Suppressor macrophage treated with lipopolysaccharide for 4 hours (primary cell): ENCODE results near the gene RHOC.

Source experiments
- DNase-seq: peaks from one replicate; pipeline ENCODE4 v3.0.0-alpha.2; 2020

The RHOC gene

GRCh38 chr1:112676543-112676942 is 30.4 kb downstream of the RHOC start:
- DNase-seq, result peak; percentile 19

GRCh38 chr1:112675728-112676381 is 31.1 kb downstream of the RHOC start:
- DNase-seq, result no peak

- DNase-seq, result peak; percentile 44
Observed at GRCh38 chr1:112674986-112675727, 31.8 kb downstream of the RHOC start.

GRCh38 chr1:112674440-112674985 is 32.4 kb downstream of the RHOC start, which contains the start of gene MOV10:
MOV10 (plus strand) TSS chr1:112674659; CDS start chr1:112674913, 254 bp downstream.
- DNase-seq, result peak; percentile 84

- peak; percentile 45 for DNase-seq
Observed at GRCh38 chr1:112673592-112674439, 33.1 kb downstream of the RHOC start.

- DNase-seq, result no peak
Observed at GRCh38 chr1:112672842-112673241, 34.1 kb downstream of the RHOC start.

GRCh38 chr1:112672009-112672408 is 34.9 kb downstream of the RHOC start:
- no peak for DNase-seq

- DNase-seq, result no peak
Observed at GRCh38 chr1:112666946-112667345, 40.0 kb downstream of the RHOC start.

GRCh38 chr1:112665857-112666256 is 41.1 kb downstream of the RHOC start:
- no peak for DNase-seq

- no peak for DNase-seq
Observed at GRCh38 chr1:112651205-112651604, 55.7 kb downstream of the RHOC start.
